IPS-18c (cell line): ENCODE data around the gene CSNK1E.

ENCODE experiments used
- H3K4me3 ChIP-seq: 2 replicates; pipeline ENCODE4 v1.7.0; 2013; ENCODE audit warnings: low read depth, mild to moderate bottlenecking, low read length, moderate library complexity; ENCODE audit not compliant: insufficient read depth
- H3K9me3 ChIP-seq: one replicate; pipeline ENCODE4 v1.6.1; 2013; ENCODE audit warnings: mild to moderate bottlenecking, low read length, moderate library complexity; ENCODE audit not compliant: control insufficient read depth, insufficient read depth

CSNK1E gene

DNA sequence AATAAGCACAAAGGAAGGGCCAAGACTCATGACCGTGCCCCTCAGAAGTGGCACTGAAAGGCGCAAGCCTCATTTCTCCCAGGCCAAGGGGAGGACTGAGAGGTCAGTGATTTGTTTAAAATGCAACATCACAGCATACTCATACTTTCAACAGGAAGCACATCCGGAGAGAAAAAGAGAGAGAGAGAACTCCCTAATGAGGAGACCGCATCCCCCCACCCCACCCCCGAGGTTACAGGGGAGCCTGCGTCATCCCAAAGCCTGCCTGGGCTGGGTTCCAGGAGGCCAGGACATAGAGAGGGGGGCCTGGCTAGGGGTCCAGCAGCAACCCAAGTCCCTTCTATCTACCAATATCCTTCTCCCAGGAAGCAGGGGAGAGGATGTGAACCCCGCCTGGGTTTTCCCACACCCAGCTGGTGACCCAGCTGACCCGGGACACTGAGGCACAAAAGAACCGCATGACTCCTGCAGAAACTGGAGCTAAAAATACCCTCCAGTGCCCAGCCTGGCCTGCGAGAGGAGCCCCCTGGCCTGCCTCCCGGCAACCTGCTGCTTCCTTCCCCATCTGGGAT, 3.8 kb downstream of the CSNK1E start:
- H3K9me3 ChIP-seq, result peaks cover 3% of the 10 kb centered on the region
- H3K4me3 ChIP-seq, result no peak overlapping the region

DNA sequence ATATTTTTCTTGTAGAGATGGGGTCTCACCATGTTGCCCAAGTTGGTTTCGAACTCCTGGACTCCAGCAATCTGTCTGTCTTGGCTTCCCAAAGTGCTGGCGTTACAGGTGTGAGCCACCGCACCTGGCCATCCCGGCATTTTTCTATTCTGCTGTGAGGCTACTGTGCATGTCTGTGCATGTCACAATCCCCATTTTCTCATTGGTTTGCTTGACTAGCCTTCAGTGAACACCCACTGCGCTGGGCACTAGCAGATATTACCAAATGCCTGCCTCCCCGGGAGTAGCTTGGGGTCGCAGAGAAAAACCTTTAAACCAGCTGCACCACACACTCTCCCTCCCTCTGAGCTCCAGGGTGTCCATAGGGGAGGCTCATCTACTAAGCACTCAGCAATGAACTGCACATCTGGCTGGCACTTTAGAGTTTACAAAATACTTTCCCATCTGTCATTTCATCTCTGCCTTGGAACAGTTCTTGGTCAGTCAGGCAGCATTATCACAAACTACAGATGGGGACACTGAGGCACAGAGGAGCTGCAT, 4.9 kb downstream of the CSNK1E start:
- Histone ChIP-seq H3K9me3 (peaks cover 3% of the 10 kb centered on the region), H3K4me3 (no peak overlapping the region)

DNA sequence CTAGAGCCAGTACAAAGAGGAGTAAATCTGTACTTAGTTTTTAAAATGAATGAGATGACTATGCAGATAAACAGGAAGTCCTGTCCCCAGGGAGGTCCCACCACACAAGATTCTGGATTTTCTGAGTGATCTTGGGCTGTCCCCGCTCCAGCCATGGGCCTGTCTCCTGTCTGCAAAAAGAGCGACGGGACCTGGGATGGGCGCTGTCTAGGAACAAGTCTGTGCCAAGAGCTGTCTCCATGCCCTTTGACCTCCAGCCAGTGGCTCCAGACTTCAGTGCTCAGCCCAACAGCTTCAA, 6.0 kb downstream of the CSNK1E start:
- Histone ChIP-seq H3K9me3 (peaks cover 3% of the 10 kb centered on the region), H3K4me3 (no peak overlapping the region)

DNA sequence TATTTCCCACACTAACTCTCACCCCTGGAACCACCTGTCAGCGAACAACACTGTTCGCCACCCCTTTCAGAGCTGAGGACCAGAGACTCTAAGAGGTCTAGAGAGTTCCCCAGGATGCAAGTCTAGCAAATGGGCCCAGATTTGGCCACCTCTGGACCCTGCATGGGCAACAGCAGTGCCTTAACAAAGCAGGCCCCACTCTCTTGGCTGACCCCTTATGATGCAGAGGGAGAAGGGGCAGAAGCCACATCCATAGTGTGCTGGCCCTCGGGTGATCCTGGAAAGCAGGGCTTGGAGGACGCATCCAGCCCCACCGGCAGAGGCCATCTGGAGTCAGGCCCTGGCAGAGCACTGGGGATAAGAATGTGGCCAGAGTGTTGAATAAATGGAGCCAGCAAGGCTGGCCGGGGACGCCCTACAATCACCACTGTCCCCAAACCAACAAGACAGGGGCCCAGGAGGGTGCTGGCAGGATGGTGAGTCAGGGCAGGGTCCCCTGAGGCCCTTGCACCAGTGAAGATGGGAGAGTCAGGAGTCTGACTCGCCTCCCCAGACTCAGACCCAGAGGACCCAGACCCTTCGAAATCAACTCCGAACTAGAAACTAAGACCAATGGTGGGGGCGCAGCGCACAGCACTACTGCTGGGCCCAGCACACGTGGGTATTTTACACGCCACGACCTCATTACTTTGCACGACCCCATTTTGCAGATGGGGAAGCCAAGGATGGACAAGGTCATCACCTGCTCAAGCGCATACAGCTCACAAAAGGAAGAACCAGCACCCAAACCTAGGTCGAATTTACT, 6.5 kb downstream of the CSNK1E start:
- H3K4me3 ChIP-seq, result no peak overlapping the region

DNA sequence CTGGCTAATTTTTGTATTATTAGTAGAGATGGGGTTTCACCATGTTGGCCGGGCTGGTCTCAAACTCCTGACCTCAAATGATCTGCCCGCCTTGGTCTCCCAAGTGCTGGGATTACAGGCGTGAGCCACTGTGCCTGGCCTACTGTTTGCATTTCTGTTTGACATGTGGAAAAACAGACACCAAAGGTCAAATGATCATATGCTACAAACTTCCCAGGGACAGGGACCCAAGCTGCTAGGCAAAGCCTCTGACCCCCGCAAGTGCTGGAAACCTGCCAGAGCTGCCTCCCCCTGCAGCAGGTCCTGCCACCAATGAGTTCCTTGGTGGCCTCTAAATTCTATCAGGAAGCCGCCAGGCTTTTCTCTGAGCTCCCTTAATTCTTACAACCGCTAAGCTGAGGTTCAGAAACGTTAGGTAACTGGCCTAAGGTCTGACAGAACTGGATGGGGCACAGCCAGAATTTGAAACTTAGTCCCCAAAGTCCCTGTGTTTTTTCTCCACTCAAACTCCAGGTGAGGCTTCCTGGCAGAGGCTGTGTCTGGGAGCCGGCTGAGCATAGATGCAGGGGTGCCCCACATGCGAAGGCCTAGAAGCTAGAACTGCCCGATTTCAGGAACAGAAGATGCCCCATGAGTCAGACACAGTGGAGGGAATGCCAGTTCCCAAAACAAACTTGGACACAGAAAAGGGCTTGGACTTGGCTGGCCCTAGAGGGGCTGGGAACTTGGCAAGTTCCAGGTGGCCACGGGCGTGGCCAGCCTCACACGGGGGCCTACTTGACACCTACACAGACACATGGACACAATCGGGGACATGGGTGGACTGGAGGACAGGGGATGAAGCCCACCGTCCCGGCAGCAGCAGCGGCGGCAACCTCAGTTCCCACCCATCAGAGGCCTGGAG, 7.4 kb downstream of the CSNK1E start:
- no peak overlapping the region for H3K4me3 ChIP-seq

More for the DNA sequence above, 6.5 kb downstream of the CSNK1E start:
- peaks cover 3% of the 10 kb centered on the region for H3K9me3 ChIP-seq

DNA sequence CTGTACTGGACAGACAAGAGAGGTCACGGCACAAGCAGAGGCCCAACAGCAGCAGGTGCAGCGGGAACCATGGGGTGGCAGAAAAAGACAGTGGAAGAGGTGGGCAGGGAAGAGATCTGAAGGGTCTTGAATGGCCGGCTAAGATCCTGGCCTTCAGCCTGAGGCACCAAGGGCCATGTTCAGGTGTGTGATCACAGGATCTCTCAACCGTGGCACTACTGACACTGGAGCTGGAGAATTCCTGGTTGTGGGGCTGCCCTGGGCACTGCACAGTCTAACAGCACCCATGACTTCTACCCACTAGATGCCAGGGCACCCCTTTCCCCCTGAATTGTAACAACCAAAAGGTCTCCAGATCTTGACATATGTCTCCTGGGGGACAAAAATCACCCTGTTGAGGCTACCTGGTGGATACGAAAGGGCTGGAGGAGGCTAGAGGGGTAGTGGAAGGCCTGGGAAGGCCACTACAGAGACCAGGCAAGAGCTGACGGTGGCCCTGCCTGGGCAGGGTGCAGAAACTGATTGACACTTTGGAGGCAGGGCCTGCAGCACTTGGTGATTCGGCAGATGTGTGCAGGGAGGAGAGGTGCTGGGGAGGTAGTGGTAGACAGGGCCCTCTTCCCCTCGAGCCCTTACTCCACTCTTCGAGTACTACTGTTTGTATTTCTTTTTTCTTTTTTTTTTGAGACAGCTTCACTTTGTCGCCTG, 8.3 kb downstream of the CSNK1E start:
- H3K4me3 ChIP-seq, result no peak overlapping the region; the same call in 1 of the 2 replicates
- peaks cover 3% of the 10 kb centered on the region for H3K9me3 ChIP-seq

More for the DNA sequence above, 7.4 kb downstream of the CSNK1E start:
- H3K9me3 ChIP-seq, result peaks cover 3% of the 10 kb centered on the region

DNA sequence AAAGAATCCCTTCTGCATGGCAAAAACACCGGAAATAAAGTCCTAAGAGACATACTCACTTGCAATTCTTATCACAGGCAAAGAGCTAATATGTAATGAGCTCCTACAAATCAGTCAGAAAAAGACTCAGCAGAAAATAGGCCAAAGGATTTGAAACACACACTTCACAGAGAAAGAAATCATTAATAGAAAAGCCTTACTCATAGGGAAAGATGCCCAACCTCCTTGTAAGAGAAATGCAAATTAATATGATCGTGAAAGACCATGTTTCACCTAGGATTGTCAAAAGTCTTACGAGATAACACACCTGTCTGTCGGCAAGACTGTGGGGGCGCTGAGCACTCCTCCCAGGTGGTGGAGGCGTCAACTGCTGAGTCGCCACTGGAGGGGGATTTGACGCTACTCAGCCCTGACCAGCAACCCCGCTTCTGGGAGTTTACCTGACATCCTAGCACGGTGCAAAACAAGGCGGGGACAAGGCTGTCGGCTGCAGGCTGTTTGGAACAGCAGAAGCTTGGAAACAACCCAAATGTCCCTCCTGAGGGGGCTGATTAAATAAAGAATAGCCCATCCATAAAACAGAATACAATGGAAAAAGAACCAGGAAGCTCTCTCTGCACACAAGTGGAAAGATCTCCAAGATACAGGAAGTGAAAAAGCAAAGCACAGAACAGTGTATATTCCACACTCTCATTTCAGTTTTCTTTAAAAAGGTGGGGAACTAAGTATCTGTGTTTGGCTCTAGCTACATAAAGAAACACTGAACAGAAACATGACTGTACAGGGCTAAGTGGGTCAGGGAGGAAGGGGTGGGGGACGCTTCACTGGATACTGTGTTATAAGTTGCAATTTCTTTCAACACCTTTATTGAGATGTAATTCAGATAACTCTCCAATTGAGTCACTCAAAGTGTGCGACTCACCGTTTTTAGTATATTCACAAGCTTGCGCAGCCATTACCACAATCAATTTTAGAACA, 11.5 kb downstream of the CSNK1E start:
- H3K4me3 ChIP-seq, result no peak overlapping the region

DNA sequence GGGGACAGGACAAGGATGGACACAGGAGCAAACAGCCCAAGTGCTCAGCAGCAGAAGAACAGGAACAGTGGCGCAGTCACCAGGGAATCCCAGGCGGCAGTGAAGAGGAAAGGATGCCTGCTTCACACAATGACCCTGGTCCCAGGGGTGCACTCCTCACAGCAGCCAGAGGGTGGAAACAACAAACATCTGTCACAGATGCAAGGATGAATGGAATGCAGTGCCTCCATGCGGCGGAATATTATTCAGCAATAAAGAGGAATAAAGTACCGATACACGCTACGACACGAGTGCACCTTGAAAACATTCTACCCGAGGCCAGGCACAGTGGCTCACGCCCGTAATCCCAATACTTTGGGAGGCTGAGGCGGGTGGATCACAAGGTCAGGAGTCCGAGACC, 12.7 kb downstream of the CSNK1E start:
- Histone ChIP-seq H3K9me3 (no peaks in the 10 kb centered on the region), H3K4me3 (no peak overlapping the region)

More for the DNA sequence above, 11.5 kb downstream of the CSNK1E start:
- no peaks in the 10 kb centered on the region for H3K9me3 ChIP-seq

DNA sequence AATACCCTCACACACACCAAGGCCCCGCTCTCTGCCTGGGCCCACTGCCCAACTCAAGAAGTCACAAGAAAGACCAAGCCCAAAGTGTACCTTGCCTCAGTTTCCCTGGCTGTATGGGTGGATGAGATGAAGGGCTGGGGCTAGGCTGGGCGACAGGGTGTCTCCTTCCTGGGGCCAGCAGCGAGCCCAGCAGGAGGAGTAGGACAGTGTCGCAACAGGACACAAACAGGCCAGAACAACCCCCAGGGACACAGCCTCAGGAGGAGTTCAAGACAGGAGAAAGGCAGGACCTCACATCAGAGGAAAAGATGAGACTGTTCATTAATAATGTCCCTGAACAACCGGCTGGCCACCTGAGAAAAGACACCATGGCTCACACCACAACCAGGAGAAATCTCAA, 13.3 kb downstream of the CSNK1E start:
- Histone ChIP-seq H3K4me3 (no peak overlapping the region), H3K9me3 (no peaks in the 10 kb centered on the region)

DNA sequence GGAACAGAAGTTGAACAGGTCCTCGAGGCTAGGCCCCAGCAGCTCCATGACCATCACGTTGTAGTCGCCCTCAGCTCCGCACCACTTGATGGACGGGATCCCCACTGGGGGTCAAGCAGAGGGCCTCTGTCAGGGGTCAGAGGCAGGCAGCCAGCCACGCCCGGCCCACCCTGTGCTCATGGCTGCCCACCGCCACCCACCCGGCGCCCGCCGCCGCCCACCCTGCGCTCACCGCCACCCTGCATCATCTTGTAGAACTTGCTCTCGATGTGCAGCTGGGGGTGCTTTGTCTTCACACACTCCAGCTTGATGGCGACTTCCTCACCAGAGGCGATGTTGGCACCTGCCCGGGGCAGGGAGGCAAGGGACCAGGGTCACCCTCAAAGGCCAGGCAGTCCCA, 14.3 kb downstream of the CSNK1E start:
- no peak overlapping the region for H3K4me3 ChIP-seq

DNA sequence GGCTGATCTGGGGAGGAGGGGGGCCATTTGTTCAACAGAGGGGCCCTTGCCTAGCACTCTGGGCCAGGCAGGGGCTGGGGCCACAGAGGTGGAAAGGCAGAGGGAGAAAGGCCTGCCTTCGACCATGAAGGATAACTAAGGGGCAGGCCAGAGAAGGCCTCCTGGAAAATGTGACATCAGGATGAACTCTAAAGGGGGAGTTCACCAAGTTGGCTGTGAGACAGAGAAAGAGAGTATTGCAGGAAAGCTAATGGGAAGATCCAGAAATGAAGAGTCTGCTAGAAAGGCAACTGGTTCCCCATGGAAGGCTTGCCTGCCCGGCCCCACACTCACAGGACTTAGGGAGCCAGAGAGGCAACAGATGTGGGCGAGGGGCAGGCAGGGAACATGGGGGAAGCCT, 16.3 kb downstream of the CSNK1E start:
- H3K9me3 ChIP-seq, result no peaks in the 10 kb centered on the region

More for the DNA sequence above, 14.3 kb downstream of the CSNK1E start:
- H3K9me3 ChIP-seq, result no peaks in the 10 kb centered on the region

DNA sequence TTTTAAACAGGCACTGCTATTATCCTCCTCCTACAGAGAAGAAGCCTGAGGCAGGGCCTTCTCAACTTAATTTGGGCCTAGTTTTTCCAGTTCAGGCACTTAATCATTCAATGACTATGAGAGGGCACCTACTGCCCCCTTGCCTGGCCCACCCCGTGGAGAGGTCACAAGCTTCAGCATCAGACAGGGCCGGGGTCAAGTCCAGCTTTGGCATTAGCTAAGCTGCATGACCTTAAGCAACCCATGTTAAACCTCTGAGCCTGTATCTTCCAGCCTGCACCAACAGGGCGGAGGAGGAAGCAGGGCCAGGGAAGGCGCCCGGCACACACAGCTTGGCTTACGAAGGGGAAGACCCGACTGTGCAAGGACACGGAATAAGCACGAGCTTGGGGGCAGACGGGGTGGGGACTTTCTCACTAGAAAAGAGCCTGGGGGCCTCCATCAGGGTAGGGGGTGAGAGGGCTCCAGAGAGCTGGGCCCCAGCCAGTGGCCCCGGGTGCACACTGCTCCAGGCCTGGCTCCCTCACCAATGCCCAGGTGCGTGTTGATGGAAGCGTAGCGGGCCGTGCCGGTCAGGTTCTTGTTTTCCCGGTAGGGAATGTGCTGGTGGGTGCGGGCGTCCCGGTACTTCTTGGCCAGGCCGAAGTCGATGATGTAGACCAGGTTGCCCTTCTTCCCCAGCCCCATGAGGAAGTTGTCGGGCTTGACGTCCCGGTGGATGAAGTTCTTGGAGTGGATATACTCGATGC, 16.9 kb downstream of the CSNK1E start:
- H3K4me3 ChIP-seq, result no peak overlapping the region

More for the DNA sequence above, 16.3 kb downstream of the CSNK1E start:
- H3K4me3 ChIP-seq, result no peak overlapping the region

DNA sequence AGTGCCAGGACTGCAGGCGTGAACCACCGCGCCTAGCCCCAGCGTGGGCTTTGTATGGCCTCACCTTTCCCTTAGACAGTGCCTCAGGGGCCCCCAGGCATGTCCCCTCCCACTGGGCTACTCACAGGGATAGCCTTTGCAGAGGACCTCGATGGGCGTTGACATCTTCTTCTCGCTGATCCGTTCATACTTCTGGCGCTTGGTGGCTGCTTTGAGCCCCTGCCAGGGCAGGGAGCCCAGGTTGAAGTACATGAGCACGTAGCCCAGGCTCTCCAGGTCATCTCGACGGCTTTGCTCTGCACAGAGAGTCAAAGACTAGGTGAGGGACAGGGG, 17.5 kb downstream of the CSNK1E start:
- Histone ChIP-seq H3K4me3 (no peak overlapping the region), H3K9me3 (no peaks in the 10 kb centered on the region)

More for the DNA sequence above, 16.9 kb downstream of the CSNK1E start:
- no peaks in the 10 kb centered on the region for H3K9me3 ChIP-seq

DNA sequence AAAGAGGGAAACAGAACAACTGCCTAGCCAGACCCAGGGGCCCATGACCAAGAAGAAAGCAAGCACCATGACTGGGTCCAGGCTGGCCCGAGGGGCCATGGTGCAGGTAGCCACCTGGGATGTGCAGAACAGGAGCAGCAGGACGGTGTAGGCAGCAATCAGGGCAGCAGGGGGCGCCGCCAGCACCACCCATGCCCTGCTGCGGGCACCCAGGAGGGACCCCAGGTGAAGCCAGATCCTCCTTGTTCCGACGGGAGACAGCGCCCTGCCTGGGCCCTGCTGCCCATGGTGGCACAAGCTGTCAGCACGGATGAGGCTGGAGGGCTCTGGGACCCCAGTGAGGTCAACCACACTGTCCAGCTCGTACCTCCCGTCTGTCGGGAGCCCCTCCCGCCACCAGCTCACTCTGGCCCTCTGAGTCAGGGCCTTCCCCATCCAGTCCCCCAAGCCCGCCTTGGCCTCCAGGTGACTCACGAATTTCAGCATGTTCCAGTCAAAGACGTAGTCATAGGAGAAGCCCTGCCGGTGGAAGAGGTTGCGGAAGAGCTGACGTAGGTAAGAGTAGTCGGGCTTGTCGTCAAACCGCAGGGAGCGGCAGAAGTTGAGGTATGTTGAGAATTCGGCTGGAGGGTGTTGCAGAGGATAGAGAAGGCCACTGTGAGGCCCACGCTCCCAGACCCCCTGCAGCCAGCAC, 18.8 kb downstream of the CSNK1E start:
- Histone ChIP-seq H3K9me3 (no peaks in the 10 kb centered on the region), H3K4me3 (no peak overlapping the region)

DNA sequence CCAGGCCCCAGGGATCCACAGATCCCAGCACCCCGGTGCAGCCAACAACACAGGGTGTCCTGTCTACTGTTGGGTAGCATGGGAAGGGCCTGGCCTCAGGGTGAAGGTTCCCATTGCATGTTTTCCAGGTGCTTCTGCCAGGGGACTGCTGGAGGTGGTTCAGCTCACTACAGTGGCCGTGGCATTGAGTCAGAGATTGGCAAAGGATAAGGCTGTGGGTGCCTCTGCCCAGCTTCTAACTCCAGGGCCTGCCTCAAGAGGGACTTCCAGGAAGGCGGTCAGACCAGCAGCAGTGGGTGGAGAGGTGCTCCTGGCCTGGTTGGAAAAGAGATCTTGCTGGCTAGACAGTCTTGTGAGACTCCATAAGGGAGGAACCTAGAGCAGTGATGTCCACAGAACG, 20.9 kb downstream of the CSNK1E start:
- Histone ChIP-seq H3K4me3 (no peak overlapping the region), H3K9me3 (no peaks in the 10 kb centered on the region)
